ENCODE measurements around the gene NRXN2.

DNA sequence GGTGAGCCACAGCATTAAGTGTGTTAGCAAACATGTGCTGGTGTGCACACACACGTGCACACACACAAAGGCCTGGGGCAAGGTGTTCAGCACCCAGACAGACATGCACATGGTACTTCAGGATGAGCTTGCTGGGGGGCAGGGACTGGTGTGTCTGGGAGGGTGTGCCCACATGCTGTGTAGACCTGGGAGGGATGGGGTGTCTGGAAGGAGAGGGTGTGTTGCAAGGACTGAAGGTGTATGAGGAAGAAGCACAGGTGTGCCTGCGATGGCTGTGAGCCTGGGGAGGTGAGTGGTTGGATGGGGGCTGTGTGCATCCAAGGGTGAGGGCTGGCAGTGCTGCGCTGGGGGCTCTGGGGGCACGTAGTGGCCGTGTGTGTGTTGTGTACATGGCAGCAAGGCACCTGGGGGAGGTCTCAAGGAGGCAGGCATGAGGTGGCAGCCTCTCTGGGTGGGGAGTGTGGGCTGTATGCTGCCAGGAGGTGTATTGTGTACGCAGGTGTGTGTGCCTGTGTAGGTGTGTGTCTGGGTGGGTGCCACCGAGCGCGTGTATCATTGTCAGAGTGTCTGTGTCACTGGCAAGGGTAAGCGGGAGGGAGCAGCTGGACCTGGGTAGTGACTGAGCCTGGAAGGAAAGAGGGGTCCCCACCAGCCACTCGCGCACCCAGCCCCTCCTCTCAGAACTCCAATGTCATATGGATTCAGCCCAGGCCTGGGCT lies 2.2 kb downstream of the NRXN2 start:
- TF ChIP-seq MYC (IDR thresholded peaks at IDR 0.05; ENCODE audit: low read depth, low read length) = no peak
- TF ChIP-seq, protein P1, sequence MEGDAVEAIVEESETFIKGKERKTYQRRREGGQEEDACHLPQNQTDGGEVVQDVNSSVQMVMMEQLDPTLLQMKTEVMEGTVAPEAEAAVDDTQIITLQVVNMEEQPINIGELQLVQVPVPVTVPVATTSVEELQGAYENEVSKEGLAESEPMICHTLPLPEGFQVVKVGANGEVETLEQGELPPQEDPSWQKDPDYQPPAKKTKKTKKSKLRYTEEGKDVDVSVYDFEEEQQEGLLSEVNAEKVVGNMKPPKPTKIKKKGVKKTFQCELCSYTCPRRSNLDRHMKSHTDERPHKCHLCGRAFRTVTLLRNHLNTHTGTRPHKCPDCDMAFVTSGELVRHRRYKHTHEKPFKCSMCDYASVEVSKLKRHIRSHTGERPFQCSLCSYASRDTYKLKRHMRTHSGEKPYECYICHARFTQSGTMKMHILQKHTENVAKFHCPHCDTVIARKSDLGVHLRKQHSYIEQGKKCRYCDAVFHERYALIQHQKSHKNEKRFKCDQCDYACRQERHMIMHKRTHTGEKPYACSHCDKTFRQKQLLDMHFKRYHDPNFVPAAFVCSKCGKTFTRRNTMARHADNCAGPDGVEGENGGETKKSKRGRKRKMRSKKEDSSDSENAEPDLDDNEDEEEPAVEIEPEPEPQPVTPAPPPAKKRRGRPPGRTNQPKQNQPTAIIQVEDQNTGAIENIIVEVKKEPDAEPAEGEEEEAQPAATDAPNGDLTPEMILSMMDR (IDR thresholded peaks at IDR 0.05; ENCODE audit: extremely low read depth in 1 of 2, insufficient read depth in 1 of 2, low read depth in 1 of 2, low read length in 2 of 2) = no peak

Measured in endothelial cell of umbilical vein (primary cell).